Measurements from ENCODE around the gene ATRN. TPM values are rescaled to one million over a fixed set of nuclear protein-coding genes. Genes with fewer than 3 reads are reported as not detected.

The ATRN gene
- total RNA-seq, 1 experiment from 2014 or later = 41.4 TPM

DNA sequence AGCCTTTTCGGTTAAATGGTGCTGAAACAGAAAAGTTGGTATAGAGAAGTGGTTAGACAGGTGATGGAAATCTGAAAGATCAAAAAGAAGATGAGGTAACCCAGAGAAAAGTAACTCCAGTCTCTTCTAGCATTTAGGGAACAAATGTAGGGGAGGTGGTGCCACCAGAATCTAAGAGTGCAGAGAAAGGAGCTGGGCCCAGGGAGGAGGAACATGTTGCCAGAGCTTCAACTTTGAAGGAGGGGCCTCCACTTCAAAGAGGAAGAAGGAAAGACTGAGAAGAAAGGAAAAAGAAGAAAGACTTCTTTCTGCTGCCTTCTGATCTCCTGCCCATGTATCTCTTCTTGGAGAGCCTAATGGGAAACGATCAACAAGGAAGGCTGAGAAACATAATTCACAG is 23.5 kb upstream of the ATRN start:
- 0 out of 2 replicates have a peak, but pooled peaks cover 3% of the 10 kb centered on the region for H3K4me1 ChIP-seq
- intact Hi-C loops (cut with micrococcal nuclease; ENCODE audit: unreplicated experiment) = no loop called here
- no peak overlapping the region for H3K4me3 Mint-ChIP-seq (ENCODE audit: unreplicated experiment)
- H3K27me3 ChIP-seq (replicated peaks; ENCODE audit: control insufficient read depth, insufficient read depth, low read length) = no peaks in the 10 kb centered on the region
- no peak overlapping the region for H3K27ac Mint-ChIP-seq (ENCODE audit: unreplicated experiment)
- no peak for DNase-seq
- no peaks in the 10 kb centered on the region for H3K9me3 Mint-ChIP-seq (ENCODE audit: unreplicated experiment)
- ChIA-PET CTCF (interaction anchor here (1.1 kb wide), 1 partner anchor 89 kb away, joined by 4 read pairs; no protein-coding TSS in a partner anchor), POLR2A (no interaction called here)
- H3K4me3 ChIP-seq (ENCODE audit: low read depth, low read length) = no peak overlapping the region
- peaks cover 2% of the 10 kb centered on the region for H3K27me3 Mint-ChIP-seq (ENCODE audit: insufficient read depth, unreplicated experiment)
- TF ChIP-seq, protein P1, sequence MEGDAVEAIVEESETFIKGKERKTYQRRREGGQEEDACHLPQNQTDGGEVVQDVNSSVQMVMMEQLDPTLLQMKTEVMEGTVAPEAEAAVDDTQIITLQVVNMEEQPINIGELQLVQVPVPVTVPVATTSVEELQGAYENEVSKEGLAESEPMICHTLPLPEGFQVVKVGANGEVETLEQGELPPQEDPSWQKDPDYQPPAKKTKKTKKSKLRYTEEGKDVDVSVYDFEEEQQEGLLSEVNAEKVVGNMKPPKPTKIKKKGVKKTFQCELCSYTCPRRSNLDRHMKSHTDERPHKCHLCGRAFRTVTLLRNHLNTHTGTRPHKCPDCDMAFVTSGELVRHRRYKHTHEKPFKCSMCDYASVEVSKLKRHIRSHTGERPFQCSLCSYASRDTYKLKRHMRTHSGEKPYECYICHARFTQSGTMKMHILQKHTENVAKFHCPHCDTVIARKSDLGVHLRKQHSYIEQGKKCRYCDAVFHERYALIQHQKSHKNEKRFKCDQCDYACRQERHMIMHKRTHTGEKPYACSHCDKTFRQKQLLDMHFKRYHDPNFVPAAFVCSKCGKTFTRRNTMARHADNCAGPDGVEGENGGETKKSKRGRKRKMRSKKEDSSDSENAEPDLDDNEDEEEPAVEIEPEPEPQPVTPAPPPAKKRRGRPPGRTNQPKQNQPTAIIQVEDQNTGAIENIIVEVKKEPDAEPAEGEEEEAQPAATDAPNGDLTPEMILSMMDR (IDR thresholded peaks at IDR 0.05; ENCODE audit: insufficient read depth in 1 of 2, low read depth in 1 of 2, low read length in 1 of 2, severe bottlenecking in 1 of 2, unreplicated experiment in 1 of 2) = no peak
- no peaks in the 10 kb centered on the region for H3K9me3 ChIP-seq
- no TSS peak for BruUV-seq (replicated peaks)
- H3K36me3 ChIP-seq (ENCODE audit: control insufficient read depth, insufficient read depth, low read length) = no peaks in the 10 kb centered on the region
- no peaks in the 10 kb centered on the region for H3K36me3 Mint-ChIP-seq (ENCODE audit: insufficient read depth, unreplicated experiment)
- no peaks in the 10 kb centered on the region for H3K4me1 Mint-ChIP-seq (ENCODE audit: low read depth, unreplicated experiment)

DNA sequence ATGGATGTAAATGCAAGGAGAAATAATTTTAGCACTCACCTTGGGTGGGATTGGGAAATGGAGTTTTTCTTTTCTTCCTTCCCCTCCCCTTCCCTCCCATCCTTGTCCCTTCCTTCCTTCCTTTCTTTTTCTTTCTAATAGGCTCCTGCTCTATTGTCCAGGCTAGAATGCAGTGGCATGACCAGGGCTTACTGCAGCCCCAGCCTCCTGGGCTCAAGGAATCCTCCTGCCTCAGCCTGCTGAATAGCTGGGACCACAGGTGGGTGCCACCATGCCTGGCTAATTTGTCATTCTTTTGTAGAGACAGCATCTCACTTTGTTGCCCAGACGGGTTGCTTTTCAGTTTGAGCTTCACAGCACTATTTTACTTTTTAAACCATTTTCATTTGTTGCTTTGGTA is 21.5 kb upstream of the ATRN start:
- intact Hi-C loops (cut with micrococcal nuclease; ENCODE audit: unreplicated experiment) = no loop called here
- no peaks in the 10 kb centered on the region for H3K4me1 Mint-ChIP-seq (ENCODE audit: low read depth, unreplicated experiment)
- H3K36me3 Mint-ChIP-seq (ENCODE audit: insufficient read depth, unreplicated experiment) = no peaks in the 10 kb centered on the region
- H3K4me3 Mint-ChIP-seq (ENCODE audit: unreplicated experiment) = no peak overlapping the region
- H3K4me1 ChIP-seq = 0 out of 2 replicates have a peak, but pooled peaks cover 3% of the 10 kb centered on the region
- POLR2A ChIA-PET = no interaction called here
- no TSS peak for BruUV-seq (replicated peaks)
- CTCF ChIA-PET = no interaction called here
- no peaks in the 10 kb centered on the region for H3K9me3 Mint-ChIP-seq (ENCODE audit: unreplicated experiment)
- no peaks in the 10 kb centered on the region for H3K27me3 ChIP-seq (replicated peaks; ENCODE audit: control insufficient read depth, insufficient read depth, low read length)
- no peak overlapping the region for H3K27ac Mint-ChIP-seq (ENCODE audit: unreplicated experiment)
- H3K36me3 ChIP-seq (ENCODE audit: control insufficient read depth, insufficient read depth, low read length) = no peaks in the 10 kb centered on the region
- no peak for DNase-seq
- H3K27me3 Mint-ChIP-seq (ENCODE audit: insufficient read depth, unreplicated experiment) = peaks cover 2% of the 10 kb centered on the region
- TF ChIP-seq, protein P1 (IDR thresholded peaks at IDR 0.05; ENCODE audit: insufficient read depth in 1 of 2, low read depth in 1 of 2, low read length in 1 of 2, severe bottlenecking in 1 of 2, unreplicated experiment in 1 of 2) = no peak
- H3K9me3 ChIP-seq = no peaks in the 10 kb centered on the region
- no peak overlapping the region for H3K4me3 ChIP-seq (ENCODE audit: low read depth, low read length)

DNA sequence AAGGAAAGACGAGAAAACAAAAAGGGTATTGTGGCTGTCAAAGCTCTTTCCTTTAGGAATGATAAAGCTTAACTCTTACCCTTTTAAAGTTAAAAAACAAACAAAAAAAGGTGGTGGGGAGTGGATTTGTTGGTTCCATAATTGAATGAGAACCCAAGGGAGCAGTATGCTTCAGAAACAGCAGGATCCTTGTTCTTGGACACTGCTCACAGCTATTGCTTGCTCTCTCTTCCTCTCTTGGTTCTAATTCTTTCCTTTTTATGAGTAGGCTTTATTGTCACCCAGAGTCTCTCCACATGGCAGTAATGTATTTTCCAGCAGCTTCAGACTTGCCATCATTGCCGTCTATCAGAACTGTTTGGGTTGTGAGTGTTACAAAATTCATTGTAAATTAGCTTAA is 18.7 kb upstream of the ATRN start:
- Mint-ChIP-seq H3K27me3 (ENCODE audit: insufficient read depth, unreplicated experiment) (no peaks in the 10 kb centered on the region), H3K27ac (ENCODE audit: unreplicated experiment) (no peak overlapping the region), H3K4me1 (ENCODE audit: low read depth, unreplicated experiment) (no peaks in the 10 kb centered on the region), H3K4me3 (ENCODE audit: unreplicated experiment) (no peak overlapping the region), H3K9me3 (ENCODE audit: unreplicated experiment) (no peaks in the 10 kb centered on the region), H3K36me3 (ENCODE audit: insufficient read depth, unreplicated experiment) (no peaks in the 10 kb centered on the region)
- Histone ChIP-seq H3K4me3 (ENCODE audit: low read depth, low read length) (no peak overlapping the region), H3K9me3 (no peaks in the 10 kb centered on the region), H3K4me1 (no peaks in the 10 kb centered on the region), H3K27me3 (replicated peaks; ENCODE audit: control insufficient read depth, insufficient read depth, low read length) (no peaks in the 10 kb centered on the region), H3K36me3 (ENCODE audit: control insufficient read depth, insufficient read depth, low read length) (no peaks in the 10 kb centered on the region)
- CTCF ChIA-PET = no interaction called here
- no peak for DNase-seq
- BruUV-seq (replicated peaks) = no TSS peak
- POLR2A ChIA-PET = no interaction called here
- intact Hi-C loops (cut with micrococcal nuclease; ENCODE audit: unreplicated experiment) = no loop called here
- TF ChIP-seq, protein P1 (IDR thresholded peaks at IDR 0.05; ENCODE audit: insufficient read depth in 1 of 2, low read depth in 1 of 2, low read length in 1 of 2, severe bottlenecking in 1 of 2, unreplicated experiment in 1 of 2) = no peak

Measured in Caco-2 (cell line).